Measurements from ENCODE around the gene RNF43.

The RNF43 gene

GRCh38 chr17:58417300-58418092 lies at the start of gene RNF43:
TSS of gene RNF43 (minus strand) at chr17:58417534. CDS start at chr17:58415577, 1,957 bp downstream.
- Histone ChIP-seq H3K4me1 (ENCODE audit: control insufficient read depth, insufficient read depth, low read length) (peaks cover 5% of the 10 kb centered on the region), H3K36me3 (ENCODE audit: control insufficient read depth, insufficient read depth, low read length) (no peaks in the 10 kb centered on the region), H3K4me3 (ENCODE audit: low read length) (peak within 1 kb of the TSS; percentile 17), H3K27me3 (ENCODE audit: control insufficient read depth, insufficient read depth, low read length) (no peaks in the 10 kb centered on the region), H3K9me3 (ENCODE audit: control insufficient read depth, low read length) (no peaks in the 10 kb centered on the region), H3K9ac (ENCODE audit: low read length) (peak within 1 kb of the TSS; percentile 66)

- no peaks in the 10 kb centered on the region for H3K27me3 ChIP-seq (ENCODE audit: control insufficient read depth, insufficient read depth, low read length)
- H3K36me3 ChIP-seq (ENCODE audit: control insufficient read depth, insufficient read depth, low read length) = no peaks in the 10 kb centered on the region
- no peaks in the 10 kb centered on the region for H3K9me3 ChIP-seq (ENCODE audit: control insufficient read depth, low read length)
- H3K4me3 ChIP-seq (ENCODE audit: low read length) = no peak overlapping the region
- H3K4me1 ChIP-seq (ENCODE audit: control insufficient read depth, insufficient read depth, low read length) = no peaks in the 10 kb centered on the region
- H3K9ac ChIP-seq (ENCODE audit: low read length) = no peak overlapping the region
Observed at GRCh38 chr17:58455491-58455890, 38.2 kb upstream of the RNF43 start.

GRCh38 chr17:58452738-58453137 lies 35.4 kb upstream of the RNF43 start:
- no peaks in the 10 kb centered on the region for H3K9me3 ChIP-seq (ENCODE audit: control insufficient read depth, low read length)
- H3K4me1 ChIP-seq (ENCODE audit: control insufficient read depth, insufficient read depth, low read length) = no peaks in the 10 kb centered on the region
- no peak overlapping the region for H3K9ac ChIP-seq (ENCODE audit: low read length)
- H3K36me3 ChIP-seq (ENCODE audit: control insufficient read depth, insufficient read depth, low read length) = no peaks in the 10 kb centered on the region
- no peaks in the 10 kb centered on the region for H3K27me3 ChIP-seq (ENCODE audit: control insufficient read depth, insufficient read depth, low read length)
- no peak overlapping the region for H3K4me3 ChIP-seq (ENCODE audit: low read length)

- Histone ChIP-seq H3K9ac (ENCODE audit: low read length) (no peak overlapping the region), H3K9me3 (ENCODE audit: control insufficient read depth, low read length) (no peaks in the 10 kb centered on the region), H3K4me1 (ENCODE audit: control insufficient read depth, insufficient read depth, low read length) (no peaks in the 10 kb centered on the region), H3K27me3 (ENCODE audit: control insufficient read depth, insufficient read depth, low read length) (no peaks in the 10 kb centered on the region), H3K4me3 (ENCODE audit: low read length) (no peak overlapping the region), H3K36me3 (ENCODE audit: control insufficient read depth, insufficient read depth, low read length) (no peaks in the 10 kb centered on the region)
Observed at GRCh38 chr17:58447039-58447975, 30.0 kb upstream of the RNF43 start.

- Histone ChIP-seq H3K9ac (ENCODE audit: low read length) (no peak overlapping the region), H3K27me3 (ENCODE audit: control insufficient read depth, insufficient read depth, low read length) (no peaks in the 10 kb centered on the region), H3K9me3 (ENCODE audit: control insufficient read depth, low read length) (no peaks in the 10 kb centered on the region), H3K4me3 (ENCODE audit: low read length) (no peak overlapping the region), H3K4me1 (ENCODE audit: control insufficient read depth, insufficient read depth, low read length) (no peaks in the 10 kb centered on the region), H3K36me3 (ENCODE audit: control insufficient read depth, insufficient read depth, low read length) (no peaks in the 10 kb centered on the region)
Observed at GRCh38 chr17:58446086-58446485, 28.8 kb upstream of the RNF43 start.

GRCh38 chr17:58436805-58437239 lies 19.5 kb upstream of the RNF43 start:
- no peak overlapping the region for H3K4me3 ChIP-seq (ENCODE audit: low read length)
- H3K9me3 ChIP-seq (ENCODE audit: control insufficient read depth, low read length) = no peaks in the 10 kb centered on the region
- no peaks in the 10 kb centered on the region for H3K36me3 ChIP-seq (ENCODE audit: control insufficient read depth, insufficient read depth, low read length)
- no peaks in the 10 kb centered on the region for H3K4me1 ChIP-seq (ENCODE audit: control insufficient read depth, insufficient read depth, low read length)
- H3K9ac ChIP-seq (ENCODE audit: low read length) = no peak overlapping the region
- no peaks in the 10 kb centered on the region for H3K27me3 ChIP-seq (ENCODE audit: control insufficient read depth, insufficient read depth, low read length)

- H3K9ac ChIP-seq (ENCODE audit: low read length) = no peak overlapping the region
- H3K36me3 ChIP-seq (ENCODE audit: control insufficient read depth, insufficient read depth, low read length) = no peaks in the 10 kb centered on the region
- H3K4me1 ChIP-seq (ENCODE audit: control insufficient read depth, insufficient read depth, low read length) = no peaks in the 10 kb centered on the region
- H3K9me3 ChIP-seq (ENCODE audit: control insufficient read depth, low read length) = no peaks in the 10 kb centered on the region
- no peaks in the 10 kb centered on the region for H3K27me3 ChIP-seq (ENCODE audit: control insufficient read depth, insufficient read depth, low read length)
- H3K4me3 ChIP-seq (ENCODE audit: low read length) = no peak overlapping the region
Observed at GRCh38 chr17:58436245-58436644, 18.9 kb upstream of the RNF43 start.

GRCh38 chr17:58432806-58433573 lies 15.7 kb upstream of the RNF43 start:
- H3K9ac ChIP-seq (ENCODE audit: low read length) = no peak overlapping the region
- H3K27me3 ChIP-seq (ENCODE audit: control insufficient read depth, insufficient read depth, low read length) = peaks cover 6% of the 10 kb centered on the region
- no peak overlapping the region for H3K4me3 ChIP-seq (ENCODE audit: low read length)
- H3K9me3 ChIP-seq (ENCODE audit: control insufficient read depth, low read length) = no peaks in the 10 kb centered on the region
- H3K4me1 ChIP-seq (ENCODE audit: control insufficient read depth, insufficient read depth, low read length) = no peaks in the 10 kb centered on the region
- H3K36me3 ChIP-seq (ENCODE audit: control insufficient read depth, insufficient read depth, low read length) = no peaks in the 10 kb centered on the region

GRCh38 chr17:58427807-58428206 lies 10.5 kb upstream of the RNF43 start:
- no peaks in the 10 kb centered on the region for H3K9me3 ChIP-seq (ENCODE audit: control insufficient read depth, low read length)
- no peaks in the 10 kb centered on the region for H3K4me1 ChIP-seq (ENCODE audit: control insufficient read depth, insufficient read depth, low read length)
- H3K27me3 ChIP-seq (ENCODE audit: control insufficient read depth, insufficient read depth, low read length) = peaks cover 6% of the 10 kb centered on the region
- no peaks in the 10 kb centered on the region for H3K36me3 ChIP-seq (ENCODE audit: control insufficient read depth, insufficient read depth, low read length)
- no peak overlapping the region for H3K4me3 ChIP-seq (ENCODE audit: low read length)
- H3K9ac ChIP-seq (ENCODE audit: low read length) = no peak overlapping the region

GRCh38 chr17:58421711-58422110 lies 4.4 kb upstream of the RNF43 start:
- H3K4me3 ChIP-seq (ENCODE audit: low read length) = no peak overlapping the region
- no peak overlapping the region for H3K9ac ChIP-seq (ENCODE audit: low read length)
- H3K4me1 ChIP-seq (ENCODE audit: control insufficient read depth, insufficient read depth, low read length) = peaks cover 5% of the 10 kb centered on the region
- H3K9me3 ChIP-seq (ENCODE audit: control insufficient read depth, low read length) = no peaks in the 10 kb centered on the region
- H3K27me3 ChIP-seq (ENCODE audit: control insufficient read depth, insufficient read depth, low read length) = no peaks in the 10 kb centered on the region
- no peaks in the 10 kb centered on the region for H3K36me3 ChIP-seq (ENCODE audit: control insufficient read depth, insufficient read depth, low read length)

- Histone ChIP-seq H3K27me3 (ENCODE audit: control insufficient read depth, insufficient read depth, low read length) (no peaks in the 10 kb centered on the region), H3K4me3 (ENCODE audit: low read length) (no peak overlapping the region), H3K4me1 (ENCODE audit: control insufficient read depth, insufficient read depth, low read length) (peaks cover 5% of the 10 kb centered on the region), H3K9me3 (ENCODE audit: control insufficient read depth, low read length) (no peaks in the 10 kb centered on the region), H3K9ac (ENCODE audit: low read length) (no peak overlapping the region), H3K36me3 (ENCODE audit: control insufficient read depth, insufficient read depth, low read length) (no peaks in the 10 kb centered on the region)
Observed at GRCh38 chr17:58420827-58421226, 3.5 kb upstream of the RNF43 start.
